ENCODE measurements around the gene URAD. TPM values are rescaled to one million over a fixed set of nuclear protein-coding genes. Genes with fewer than 3 reads are reported as not detected.

URAD gene
- total RNA-seq, 1 donor from 2014 or later = not detected

- Histone ChIP-seq H3K36me3 (ENCODE audit: control insufficient read depth, insufficient read depth, low read length) (no peaks in the 10 kb centered on the region), H3K27me3 (ENCODE audit: control insufficient read depth, insufficient read depth, low read length) (peaks cover 93% of the 10 kb centered on the region), H3K4me3 (ENCODE audit: low read depth, low read length) (no peak overlapping the region)
- TF ChIP-seq CTCF (IDR thresholded peaks at IDR 0.05; ENCODE audit: insufficient read depth, low read length, poor library complexity, severe bottlenecking) = no peak
- DNase-seq (ENCODE audit: low read depth) = no peak
These were observed 20.7 kb downstream of the URAD start for GRCh38 chr13:27967736-27968315.

- no peak overlapping the region for H3K4me3 ChIP-seq (ENCODE audit: low read depth, low read length)
- no peak for DNase-seq (ENCODE audit: low read depth)
- no peak for TF ChIP-seq CTCF (IDR thresholded peaks at IDR 0.05; ENCODE audit: insufficient read depth, low read length, poor library complexity, severe bottlenecking)
- H3K27me3 ChIP-seq (ENCODE audit: control insufficient read depth, insufficient read depth, low read length) = peaks cover 93% of the 10 kb centered on the region
- no peaks in the 10 kb centered on the region for H3K36me3 ChIP-seq (ENCODE audit: control insufficient read depth, insufficient read depth, low read length)
These were observed 21.2 kb downstream of the URAD start for GRCh38 chr13:27967203-27967735.

DNA sequence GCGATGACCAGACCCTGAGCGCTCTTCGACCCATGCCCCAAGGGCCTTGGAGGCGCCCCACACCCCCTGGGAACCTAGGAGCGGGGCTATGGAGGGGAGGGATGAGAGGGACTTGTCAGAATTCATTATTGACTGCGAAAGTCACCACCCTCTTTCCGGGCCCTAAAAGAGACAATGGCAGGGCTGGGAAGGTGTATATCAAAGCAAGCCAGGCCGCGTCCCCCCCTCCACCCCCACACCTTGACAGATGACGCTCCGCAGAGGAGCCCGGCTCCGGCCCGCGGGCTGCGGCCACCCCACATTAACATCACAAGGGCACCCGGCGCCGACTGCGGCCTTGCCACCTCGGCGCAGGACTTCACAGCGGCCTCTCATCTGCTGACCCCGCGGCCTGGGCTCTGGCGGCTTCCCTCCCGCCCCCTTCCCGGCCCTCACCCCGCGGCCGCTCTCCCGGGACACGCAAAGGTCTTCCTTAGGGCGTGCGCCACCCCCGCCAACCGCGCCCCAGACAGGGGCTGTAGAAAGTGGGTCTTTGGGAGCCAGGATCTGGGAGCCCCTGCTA is 21.8 kb downstream of the URAD start:
- TF ChIP-seq CTCF (IDR thresholded peaks at IDR 0.05; ENCODE audit: insufficient read depth, low read length, poor library complexity, severe bottlenecking) = no peak
- H3K36me3 ChIP-seq (ENCODE audit: control insufficient read depth, insufficient read depth, low read length) = no peaks in the 10 kb centered on the region
- H3K4me3 ChIP-seq (ENCODE audit: low read depth, low read length) = no peak overlapping the region
- H3K27me3 ChIP-seq (ENCODE audit: control insufficient read depth, insufficient read depth, low read length) = peaks cover 91% of the 10 kb centered on the region
- no peak for DNase-seq (ENCODE audit: low read depth)

GRCh38 chr13:27965740-27966640 is 22.5 kb downstream of the URAD start:
- TF ChIP-seq CTCF (IDR thresholded peaks at IDR 0.05; ENCODE audit: insufficient read depth, low read length, poor library complexity, severe bottlenecking) = no peak
- no peak overlapping the region for H3K4me3 ChIP-seq (ENCODE audit: low read depth, low read length)
- no peak for DNase-seq (ENCODE audit: low read depth)
- H3K27me3 ChIP-seq (ENCODE audit: control insufficient read depth, insufficient read depth, low read length) = peaks cover 91% of the 10 kb centered on the region
- H3K36me3 ChIP-seq (ENCODE audit: control insufficient read depth, insufficient read depth, low read length) = no peaks in the 10 kb centered on the region

DNA sequence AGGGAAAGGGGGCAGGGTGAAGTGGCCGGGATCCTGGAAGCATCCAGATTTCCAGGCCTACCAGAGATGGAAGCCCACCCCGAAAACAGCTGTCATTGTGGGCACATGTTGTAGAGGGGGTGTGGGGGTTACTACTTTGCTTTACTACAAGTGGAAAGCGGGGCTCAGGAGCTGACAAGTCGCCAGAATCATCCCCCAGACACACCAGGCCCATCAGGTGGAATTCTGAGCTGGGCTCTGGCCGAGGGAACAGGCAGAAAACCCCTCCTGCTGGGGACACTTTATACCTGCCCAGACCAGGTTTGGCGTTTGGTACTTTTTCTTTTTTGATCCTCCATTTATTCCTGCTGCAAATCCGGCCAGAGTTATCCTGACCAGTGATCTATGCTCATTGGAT is 23.2 kb downstream of the URAD start:
- TF ChIP-seq CTCF (IDR thresholded peaks at IDR 0.05; ENCODE audit: insufficient read depth, low read length, poor library complexity, severe bottlenecking) = no peak
- H3K27me3 ChIP-seq (ENCODE audit: control insufficient read depth, insufficient read depth, low read length) = peaks cover 91% of the 10 kb centered on the region
- no peaks in the 10 kb centered on the region for H3K36me3 ChIP-seq (ENCODE audit: control insufficient read depth, insufficient read depth, low read length)
- no peak overlapping the region for H3K4me3 ChIP-seq (ENCODE audit: low read depth, low read length)
- no peak for DNase-seq (ENCODE audit: low read depth)
